AG04450 (cell line): ENCODE results near the gene ZNF335. TPM values are rescaled to one million over a fixed set of nuclear protein-coding genes. Genes with fewer than 3 reads are reported as not detected.

Source experiments
- CTCF ChIA-PET: fragments of 300-600, 350-600 bp; formaldehyde crosslinking; extraction: SDS; loops from one replicate; lab custom pipeline; 2022; ENCODE audit warnings: antibody characterized with exemption, inconsistent platforms; lab: Charles Lee
- POLR2A ChIA-PET: fragments of 350-600 bp; formaldehyde crosslinking; extraction: SDS; loops from one replicate; lab custom pipeline; 2021; ENCODE audit warnings: antibody characterized with exemption, inconsistent platforms; lab: Yijun Ruan, JAX
- DNase-seq: peaks from one replicate; pipeline ENCODE4 v3.0.0-alpha.2; 2011; ENCODE audit warnings: low read depth, low spot score
- H3K27ac ChIP-seq: one replicate; pipeline ENCODE4 v1.5.1; 2012; ENCODE audit warnings: low read depth, low read length, control low read depth
- H3K27me3 ChIP-seq: one replicate; pipeline ENCODE4 v1.6.0; 2012; ENCODE audit warnings: low read length; ENCODE audit not compliant: control insufficient read depth, insufficient read depth
- H3K4me3 ChIP-seq: 2 replicates; pipeline ENCODE4 v1.5.1; 2011; ENCODE audit warnings: mild to moderate bottlenecking, low read depth, low read length, control low read depth
- H3K9me3 ChIP-seq: 2 replicates; pipeline ENCODE4 v1.5.1; 2012; ENCODE audit warnings: low read length; ENCODE audit not compliant: control insufficient read depth, insufficient read depth
- polyA plus RNA-seq: library from polyadenylated mRNA; depleted of rRNA; stranded (reverse); fragments of >200 nt; gene quantifications from 2 replicates; pipeline ENCODE4 v1.2.3, GENCODE V29; 2011
- TF ChIP-seq, protein P1 (sequence below): IDR thresholded peaks from 2 replicates; pipeline ENCODE4 v1.5.1; 2011; ENCODE audit warnings: low read depth, low read length, control low read depth, inconsistent platforms

ZNF335 gene
- polyA plus RNA-seq, 1 experiment = 5.5 TPM

DNA sequence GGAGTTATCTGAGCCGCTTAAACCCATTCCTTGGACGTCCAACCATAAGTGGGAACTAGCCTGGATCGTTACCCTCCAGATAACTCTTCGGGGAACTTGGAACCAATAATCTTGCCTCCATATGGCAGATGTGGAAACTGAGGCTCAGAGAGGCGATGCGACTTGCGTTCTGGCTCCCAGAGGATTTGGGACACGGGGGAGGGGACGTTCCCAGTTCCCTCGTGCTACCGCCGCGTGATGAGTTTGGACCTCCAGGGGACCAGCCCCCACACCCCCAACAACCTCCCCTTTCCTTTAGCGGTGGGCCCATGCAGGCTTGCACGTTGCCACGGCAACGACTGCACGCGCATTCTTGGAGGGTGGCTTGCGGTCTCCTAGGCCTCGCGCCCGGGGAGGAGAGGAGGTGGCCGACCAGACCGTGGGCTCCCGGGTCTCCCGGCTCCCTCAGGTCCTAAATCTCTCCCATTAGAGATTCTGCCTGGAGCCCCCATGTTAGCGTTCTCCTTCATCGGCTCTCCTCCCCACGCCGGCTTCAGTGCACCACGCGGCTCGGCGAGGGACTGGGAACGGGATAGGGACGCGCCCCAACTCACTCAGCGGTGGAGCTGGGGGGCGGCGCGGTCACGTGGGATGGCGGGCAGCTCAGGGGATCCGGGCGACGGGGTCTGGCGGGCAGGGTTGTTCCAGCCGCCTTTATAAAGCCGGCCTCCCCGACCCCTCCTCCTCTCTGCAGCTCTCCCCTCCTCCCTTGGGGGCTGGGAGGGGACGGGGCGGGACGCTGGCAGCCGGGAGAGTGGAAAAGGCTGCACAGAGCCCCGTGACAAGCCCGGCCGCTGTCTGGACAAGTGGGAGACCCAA, 60.3 kb downstream of the ZNF335 start, which contains the start of gene PLTP:
TSS of gene PLTP (minus strand) at position 670 of the 858 bp plus-strand sequence. CDS start 703 bp downstream, outside the sequence.
- Histone ChIP-seq H3K4me3 (peak within 1 kb of the TSS; percentile 69), H3K27ac (peak within 1 kb of the TSS; percentile 75), H3K9me3 (no peaks in the 10 kb centered on the region; the same call in 1 of the 2 replicates), H3K27me3 (no peaks in the 10 kb centered on the region)
- no peak for DNase-seq
- CTCF ChIA-PET = interaction anchor here (0.5 to 2.1 kb wide), 2 partner anchors 22 to 37 kb away, joined by 4 to 11 read pairs; no protein-coding TSS in a partner anchor
- TF ChIP-seq, protein P1, sequence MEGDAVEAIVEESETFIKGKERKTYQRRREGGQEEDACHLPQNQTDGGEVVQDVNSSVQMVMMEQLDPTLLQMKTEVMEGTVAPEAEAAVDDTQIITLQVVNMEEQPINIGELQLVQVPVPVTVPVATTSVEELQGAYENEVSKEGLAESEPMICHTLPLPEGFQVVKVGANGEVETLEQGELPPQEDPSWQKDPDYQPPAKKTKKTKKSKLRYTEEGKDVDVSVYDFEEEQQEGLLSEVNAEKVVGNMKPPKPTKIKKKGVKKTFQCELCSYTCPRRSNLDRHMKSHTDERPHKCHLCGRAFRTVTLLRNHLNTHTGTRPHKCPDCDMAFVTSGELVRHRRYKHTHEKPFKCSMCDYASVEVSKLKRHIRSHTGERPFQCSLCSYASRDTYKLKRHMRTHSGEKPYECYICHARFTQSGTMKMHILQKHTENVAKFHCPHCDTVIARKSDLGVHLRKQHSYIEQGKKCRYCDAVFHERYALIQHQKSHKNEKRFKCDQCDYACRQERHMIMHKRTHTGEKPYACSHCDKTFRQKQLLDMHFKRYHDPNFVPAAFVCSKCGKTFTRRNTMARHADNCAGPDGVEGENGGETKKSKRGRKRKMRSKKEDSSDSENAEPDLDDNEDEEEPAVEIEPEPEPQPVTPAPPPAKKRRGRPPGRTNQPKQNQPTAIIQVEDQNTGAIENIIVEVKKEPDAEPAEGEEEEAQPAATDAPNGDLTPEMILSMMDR = no peak
- POLR2A ChIA-PET = interaction anchor here (0.9 to 3.6 kb wide), 9 partner anchors 8 to 29 kb away, joined by 3 to 57 read pairs (median 6); partner anchors contain the start of genes CTSA, NEURL2 and PCIF1

DNA sequence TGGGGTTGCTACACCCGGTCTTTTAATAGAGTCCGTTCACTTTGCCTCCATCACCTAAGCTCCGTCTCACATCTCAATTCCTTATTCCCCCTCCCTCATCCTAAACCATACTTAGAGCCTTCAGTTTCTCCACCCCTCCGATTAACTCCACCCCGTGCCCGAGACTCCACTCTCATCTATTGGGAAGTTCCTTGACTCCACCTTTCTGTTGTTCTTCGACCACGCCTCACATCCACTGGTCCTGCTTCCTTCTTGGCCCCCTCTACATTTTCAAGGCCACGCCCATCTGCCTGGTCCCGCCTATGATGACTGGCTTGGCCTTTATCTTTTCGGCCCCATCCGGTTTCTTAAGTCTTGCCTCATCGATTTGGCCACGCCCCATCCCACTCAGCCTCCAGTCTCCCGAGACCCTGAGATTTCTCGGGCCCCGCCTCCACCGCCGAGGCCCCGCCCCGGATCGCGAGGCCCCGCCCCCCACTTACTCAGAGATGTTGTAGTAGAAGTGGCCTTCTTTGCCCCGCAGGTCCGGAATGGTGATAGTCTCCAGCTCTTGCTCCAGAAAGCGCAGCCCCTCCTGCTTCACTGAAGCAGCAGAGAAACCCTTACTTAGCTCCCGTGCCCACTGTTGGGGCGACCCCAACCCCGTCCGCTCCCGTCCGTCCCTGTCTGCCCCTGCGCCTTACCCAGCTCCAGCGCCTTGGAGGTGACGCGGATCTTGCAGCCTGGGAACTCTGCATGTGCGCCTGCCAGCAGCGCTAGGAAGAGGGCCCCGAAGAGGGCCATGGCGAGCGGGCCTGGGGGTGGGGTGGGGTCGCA, 61.1 kb downstream of the ZNF335 start:
- DNase-seq = peak; percentile 99
- Histone ChIP-seq H3K4me3 (peak overlapping the region; percentile 69), H3K27me3 (no peaks in the 10 kb centered on the region), H3K9me3 (no peaks in the 10 kb centered on the region; the same call in 1 of the 2 replicates), H3K27ac (peak overlapping the region; percentile 75)
- TF ChIP-seq, protein P1 = no peak
- POLR2A ChIA-PET = interaction anchor here (0.5 to 3.6 kb wide), 9 partner anchors 9 to 30 kb away, joined by 3 to 57 read pairs (median 5); partner anchors contain the start of genes CTSA, NEURL2 and PCIF1
- CTCF ChIA-PET = interaction anchor here (0.8 to 2.1 kb wide), 3 partner anchors 19 to 60 kb away, joined by 3 to 11 read pairs (median 4); no protein-coding TSS in a partner anchor

DNA sequence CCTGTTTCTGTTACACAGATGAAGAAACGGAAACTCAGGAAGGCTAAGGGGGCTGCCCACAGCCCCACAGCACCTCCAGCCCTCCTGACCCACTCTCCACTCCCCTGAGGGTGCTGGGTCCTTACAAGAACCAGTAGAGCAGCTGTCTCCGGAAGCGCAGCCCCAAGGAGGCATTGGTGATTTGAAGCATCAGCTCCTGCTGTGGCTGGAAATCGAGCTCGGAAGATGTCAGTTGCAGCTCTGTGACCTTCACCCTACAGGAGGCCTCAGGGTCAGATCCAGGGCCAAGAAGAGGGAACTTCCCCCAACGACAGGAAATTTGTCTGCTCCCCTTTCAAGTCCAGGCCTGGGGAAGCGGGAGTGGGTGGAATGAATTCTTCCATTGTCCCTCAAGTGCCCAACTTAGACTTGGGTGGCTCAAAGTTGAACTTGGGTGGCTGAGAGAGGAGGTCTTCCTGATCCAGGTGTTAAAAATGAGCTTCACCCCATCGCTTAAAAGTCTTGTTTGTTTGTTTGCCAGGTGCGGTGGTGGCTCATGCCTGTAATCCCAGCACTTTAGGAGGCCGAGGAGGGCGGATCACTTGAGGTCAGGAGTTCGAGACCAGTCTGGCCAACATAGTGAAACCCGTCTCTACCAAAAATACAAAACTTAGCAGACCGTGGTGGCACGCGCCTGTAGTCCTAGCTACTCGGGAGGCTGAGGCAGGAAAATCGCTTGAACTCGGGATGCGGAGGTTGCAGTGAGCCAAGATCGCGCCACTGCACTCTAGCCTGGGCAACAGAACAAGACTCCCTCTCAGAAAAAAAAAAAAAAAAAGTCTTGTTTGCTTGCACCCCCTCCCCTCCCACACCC, 62.0 kb downstream of the ZNF335 start:
- Histone ChIP-seq H3K4me3 (peak overlapping the region; percentile 31), H3K27me3 (no peaks in the 10 kb centered on the region), H3K9me3 (no peaks in the 10 kb centered on the region; the same call in 1 of the 2 replicates), H3K27ac (no peak overlapping the region)
- ChIA-PET CTCF (interaction anchor here (0.6 to 2.1 kb wide), 6 partner anchors 15 to 61 kb away, joined by 3 to 11 read pairs (median 4); no protein-coding TSS in a partner anchor), POLR2A (interaction anchor here (0.5 to 3.6 kb wide), 5 partner anchors 8 to 25 kb away, joined by 3 to 57 read pairs (median 11); partner anchors contain the start of genes CTSA, NEURL2 and PCIF1)
- no peak for DNase-seq
- TF ChIP-seq, protein P1 = no peak

DNA sequence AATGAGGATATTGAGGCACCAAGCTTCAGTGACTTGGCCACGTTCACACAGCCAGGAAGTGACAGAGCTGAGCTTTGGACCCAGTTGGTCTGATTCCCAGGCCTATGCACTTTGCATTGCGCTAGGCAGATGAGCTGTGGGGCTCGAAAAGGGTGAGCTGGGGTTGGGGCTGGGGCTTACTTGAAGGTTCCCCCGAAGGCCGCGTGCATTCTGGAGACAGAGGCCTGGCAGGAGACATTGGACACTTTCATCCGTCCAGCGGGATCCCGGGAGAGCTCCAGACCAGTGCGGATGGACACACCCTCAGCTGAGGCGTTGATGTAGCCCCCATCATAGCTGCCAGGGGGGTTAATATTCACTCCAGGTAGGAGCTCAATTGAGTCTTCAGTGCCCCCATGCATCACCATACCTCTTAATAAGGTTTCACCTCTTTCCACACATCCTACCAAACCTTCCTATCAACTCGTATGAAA, 62.6 kb downstream of the ZNF335 start:
- CTCF ChIA-PET = interaction anchor here (0.9 to 2.1 kb wide), 3 partner anchors 16 to 61 kb away, joined by 3 to 11 read pairs (median 4); no protein-coding TSS in a partner anchor
- no peak for DNase-seq
- no peaks in the 10 kb centered on the region for H3K27me3 ChIP-seq

More for the DNA sequence above, 62.6 kb downstream of the ZNF335 start:
- TF ChIP-seq, protein P1 = no peak
- Histone ChIP-seq H3K9me3 (no peaks in the 10 kb centered on the region; the same call in 1 of the 2 replicates), H3K4me3 (no peak overlapping the region), H3K27ac (no peak overlapping the region)
- POLR2A ChIA-PET = interaction anchor here (3.6 kb wide), 2 partner anchors 19 to 25 kb away, joined by 20 to 57 read pairs; partner anchors contain the start of genes CTSA, NEURL2 and PCIF1
